Muscle of back (tissue), 11 donors: Measurements from ENCODE around the gene TNIK. TPM values are rescaled to one million over a fixed set of nuclear protein-coding genes. Genes with fewer than 3 reads are reported as not detected.

Source experiments
- DNase-seq, 3 donors: peaks; one replicate each; pipeline versions ENCODE4 v3.0.0 to v3.0.0-alpha.2; 2013
- polyA plus RNA-seq, 10 donors: library from polyadenylated mRNA; unstranded; fragments of 120-200 nt; gene quantifications; one replicate each; pipeline ENCODE4 v1.2.1, GENCODE V29; 2013; ENCODE audit not compliant: insufficient read length in 10 of 10

The TNIK gene
- polyA plus RNA-seq, 10 donors: 22.5 to 53.3 (median 37.8) TPM

- no peak for DNase-seq
Measured at GRCh38 chr3:171046760-171047159, 413.4 kb downstream of the TNIK start.

GRCh38 chr3:171044835-171045793 is 415.1 kb downstream of the TNIK start:
- no peak for DNase-seq

- no peak for DNase-seq
Measured at GRCh38 chr3:171044384-171044783, 415.8 kb downstream of the TNIK start.

GRCh38 chr3:171039674-171040073 is 420.5 kb downstream of the TNIK start:
- DNase-seq: no peak

DNA sequence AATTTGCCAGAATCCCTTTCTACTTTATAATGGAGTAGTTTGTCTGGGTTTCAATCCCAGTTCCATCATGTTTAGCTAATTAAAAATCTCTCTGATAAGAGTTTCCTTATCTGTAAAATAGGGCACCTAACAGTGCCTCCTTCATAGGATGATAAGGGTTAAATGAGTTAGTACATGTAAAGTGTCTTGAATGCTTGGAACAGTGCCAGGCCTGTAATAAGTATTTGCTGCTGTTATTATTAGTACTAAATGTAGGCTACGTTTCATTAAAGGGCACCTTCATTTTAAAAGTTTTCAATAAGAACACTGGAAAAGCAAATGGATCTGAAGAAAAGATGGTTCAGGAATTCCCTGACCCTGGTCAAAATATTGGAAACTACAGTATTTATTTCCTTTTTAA is 421.9 kb downstream of the TNIK start:
- DNase-seq: no peak

- DNase-seq: peak; percentile 29 to 83 (median 70)
Measured at GRCh38 chr3:171028779-171029232, 431.4 kb downstream of the TNIK start.

DNA sequence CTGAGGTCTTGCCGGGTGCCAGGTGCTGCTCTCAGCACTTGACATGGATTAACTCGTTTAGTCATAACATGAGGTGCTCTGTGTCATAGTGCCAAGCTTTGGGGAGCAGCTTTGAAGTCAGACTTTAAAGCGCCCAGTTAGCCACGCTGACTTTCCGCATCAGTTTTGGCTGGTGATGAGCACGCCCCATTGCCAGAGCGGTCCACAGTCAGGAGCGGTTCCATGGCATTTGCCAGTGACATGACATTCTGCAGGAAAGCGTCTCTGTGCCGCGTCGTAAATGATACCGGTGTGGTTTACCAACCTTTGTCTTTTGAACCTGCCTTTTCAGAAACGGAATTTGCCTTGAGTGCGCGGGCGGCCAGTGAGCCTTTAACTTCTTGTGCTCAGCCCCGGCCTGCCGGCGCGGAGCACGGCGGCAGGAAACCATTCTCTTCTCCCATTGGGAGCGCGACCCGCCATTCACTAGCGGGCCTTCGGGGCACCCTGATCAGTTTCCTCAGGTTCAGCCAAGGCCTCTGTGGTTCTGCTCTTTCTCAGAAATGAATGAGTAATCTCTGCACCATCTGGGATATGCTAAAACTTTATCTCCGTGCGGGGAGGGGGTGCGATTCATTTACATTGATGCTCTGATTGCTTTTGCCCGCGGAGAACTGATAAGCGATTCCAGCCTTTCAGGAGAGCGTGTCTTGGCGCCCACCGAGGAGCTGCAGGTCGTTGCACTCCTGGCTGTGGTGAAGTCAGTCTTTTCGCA is 432.0 kb downstream of the TNIK start:
- DNase-seq: peak in 2 of 3 donors; percentile 24 to 90

GRCh38 chr3:171026597-171027293 is 433.5 kb downstream of the TNIK start, which contains the start of gene SLC2A2:
Gene SLC2A2 (minus strand): TSS chr3:171026720. CDS start chr3:171026670, 50 bp downstream.
- no peak for DNase-seq

DNA sequence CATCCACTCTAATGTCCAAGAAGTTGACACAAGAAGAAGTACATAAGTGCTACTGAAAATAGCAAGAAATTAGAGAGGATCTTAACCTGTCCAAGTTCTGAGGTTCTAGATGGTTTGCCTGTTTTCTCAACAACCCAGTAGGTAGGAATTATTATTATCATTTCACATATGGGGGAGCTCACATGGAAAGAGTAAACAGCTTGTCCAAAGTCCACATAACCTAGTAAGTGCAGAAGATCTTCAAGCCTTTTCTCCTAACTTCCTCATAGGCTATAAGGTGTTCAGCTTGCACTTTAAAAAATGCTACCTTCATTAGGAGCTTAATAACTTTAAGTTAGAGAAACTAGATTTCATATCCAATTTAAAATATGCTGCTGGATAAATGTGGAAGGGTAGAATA is 436.6 kb downstream of the TNIK start:
- DNase-seq: no peak

DNA sequence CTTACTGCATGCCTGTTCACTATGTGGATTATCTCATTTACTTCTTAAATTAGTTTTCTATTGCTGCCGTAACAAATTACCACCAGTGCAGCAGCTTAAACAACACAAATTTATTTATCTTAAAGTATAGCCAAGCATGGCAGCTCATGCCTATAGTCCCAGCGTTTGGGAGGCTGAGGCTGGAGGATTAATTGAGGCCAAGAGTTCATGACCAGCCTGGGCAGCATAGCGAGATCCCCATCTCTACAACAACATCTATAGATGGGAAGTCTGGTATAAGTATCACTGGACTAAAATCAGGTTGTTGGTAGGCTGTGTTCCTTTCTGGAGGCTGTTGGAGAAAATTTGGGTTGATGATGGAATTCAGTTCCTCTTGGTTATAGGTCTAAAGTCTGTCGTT is 438.8 kb downstream of the TNIK start:
- no peak for DNase-seq

DNA sequence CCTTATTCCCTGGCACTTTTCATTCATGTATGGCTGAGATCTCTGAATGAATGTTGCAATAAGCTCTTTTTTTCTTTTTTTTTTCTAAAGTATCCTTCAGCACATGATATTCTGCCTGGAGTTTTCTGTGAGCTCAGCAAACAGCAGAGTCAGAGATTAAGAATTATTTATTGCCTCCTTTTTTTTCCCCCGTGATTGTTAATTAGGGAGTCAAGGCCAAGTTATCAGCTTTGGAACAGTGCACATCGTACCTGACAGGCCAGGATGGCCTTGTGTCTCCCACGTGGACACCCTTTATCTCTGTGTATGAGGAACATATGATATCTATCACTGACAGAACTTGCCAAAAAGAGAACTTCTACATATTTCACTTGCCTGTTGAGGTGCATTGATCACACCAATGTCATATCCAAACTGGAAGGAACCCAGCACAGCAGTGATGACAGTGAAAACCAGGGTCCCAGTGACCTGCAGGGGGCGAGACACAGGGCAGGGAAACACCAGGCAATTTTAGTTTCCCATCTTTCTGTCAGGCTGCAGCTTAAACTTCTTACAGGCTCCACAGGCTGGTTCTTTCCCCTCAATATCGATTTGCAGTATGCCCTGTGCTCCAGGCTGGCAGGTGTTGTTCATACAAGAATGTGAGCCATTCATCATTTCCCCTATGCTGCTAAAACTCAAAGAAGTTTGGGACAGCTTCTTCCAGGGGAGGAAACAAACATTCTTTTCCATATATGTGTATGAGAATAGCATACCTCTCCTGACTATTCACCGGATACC is 441.9 kb downstream of the TNIK start:
- DNase-seq: no peak

DNA sequence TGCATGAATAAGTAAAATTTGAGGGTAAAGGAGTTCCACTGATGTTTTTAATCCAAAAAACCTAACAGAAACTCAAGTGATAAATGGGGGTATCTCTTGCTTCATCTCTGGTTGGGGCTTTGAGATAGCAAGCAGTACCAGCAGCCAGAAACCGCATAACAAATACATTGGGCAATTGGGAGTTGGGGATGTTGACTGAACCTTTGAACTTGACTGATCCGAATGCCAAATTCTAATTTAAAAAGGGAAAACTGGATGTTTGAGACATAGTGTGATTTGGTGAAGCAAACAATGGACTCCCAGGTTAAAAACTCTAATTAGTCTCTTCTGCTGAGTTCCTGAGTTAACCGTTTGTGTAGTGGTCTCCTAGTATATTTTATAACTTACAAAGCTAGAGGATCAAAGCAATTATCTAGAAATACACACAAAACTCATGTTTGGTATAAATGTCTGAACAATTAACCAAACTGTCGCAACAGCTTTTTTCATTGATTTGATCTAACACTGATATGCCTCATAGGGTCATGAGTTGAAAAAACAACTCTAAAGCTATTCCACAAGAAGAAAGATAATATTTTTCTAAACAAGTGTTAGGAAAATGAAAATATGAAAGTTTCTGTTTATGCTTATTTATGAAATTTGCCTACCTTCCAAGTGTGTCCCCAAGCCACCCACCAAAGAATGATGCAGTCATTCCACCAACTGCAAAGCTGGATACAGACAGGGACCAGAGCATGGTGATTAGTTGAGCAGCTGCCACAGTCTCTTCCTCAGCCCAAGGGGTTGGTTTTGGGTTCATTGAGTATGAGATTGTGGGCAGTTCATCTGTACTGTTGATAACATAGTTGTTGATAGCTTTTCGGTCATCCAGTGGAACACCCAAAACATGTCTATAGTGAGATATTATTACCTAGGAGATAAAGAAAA is 446.1 kb downstream of the TNIK start:
- DNase-seq: no peak

DNA sequence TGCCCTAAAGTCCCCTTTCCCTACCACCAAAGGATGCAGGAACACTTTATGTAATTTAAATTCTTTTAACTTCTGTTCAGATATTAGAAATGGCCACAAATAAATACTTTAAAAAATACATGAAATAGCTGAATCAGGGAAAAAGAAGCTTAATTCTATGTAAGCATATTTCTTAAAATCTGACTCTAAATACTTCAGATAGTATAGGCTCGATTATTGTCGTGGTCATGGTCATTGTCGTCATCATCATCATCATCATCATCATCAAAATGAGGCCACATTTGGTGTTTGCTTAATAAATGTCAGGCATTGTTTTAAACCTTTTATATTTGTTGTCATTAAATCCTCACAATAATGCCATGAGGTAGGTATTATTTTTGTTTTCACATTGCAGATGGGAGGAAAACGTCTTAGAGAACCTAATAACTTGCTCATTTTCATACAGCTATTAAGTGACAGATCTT is 448.3 kb downstream of the TNIK start:
- no peak for DNase-seq
